ENCODE results near the gene CELA1.
A peak's percentile ranks its signal among the peaks of the same experiment; 100 is the strongest.

The CELA1 gene

GRCh38 chr12:51346581-51346980 lies at the start of gene CELA1:
CELA1 (minus strand) TSS chr12:51346679; CDS start chr12:51346638, 41 bp downstream.
- no peak for DNase-seq

GRCh38 chr12:51395283-51396230 lies 49.1 kb upstream of the CELA1 start:
- peak; percentile 55 for DNase-seq

GRCh38 chr12:51393676-51394545 lies 47.4 kb upstream of the CELA1 start:
- peak; percentile 75 for DNase-seq

GRCh38 chr12:51392556-51393237 lies 46.2 kb upstream of the CELA1 start:
- peak; percentile 46 for DNase-seq

- peak; percentile 83 for DNase-seq
These were observed 45.0 kb upstream of the CELA1 start, which contains the start of gene GALNT6 for GRCh38 chr12:51391283-51392123. GALNT6 (minus strand) TSS chr12:51391406; CDS start chr12:51379781, 11,625 bp downstream.

GRCh38 chr12:51390891-51391282 lies 44.4 kb upstream of the CELA1 start:
- peak; percentile 48 for DNase-seq

- DNase-seq, result no peak
These were observed 44.0 kb upstream of the CELA1 start for GRCh38 chr12:51390457-51390856.

- peak; percentile 37 for DNase-seq
These were observed 43.0 kb upstream of the CELA1 start for GRCh38 chr12:51389302-51389999.

GRCh38 chr12:51388846-51389245 lies 42.4 kb upstream of the CELA1 start:
- DNase-seq, result no peak

GRCh38 chr12:51388069-51388799 lies 41.8 kb upstream of the CELA1 start:
- no peak for DNase-seq

- DNase-seq, result no peak
These were observed 39.9 kb upstream of the CELA1 start for GRCh38 chr12:51386351-51386750.

- no peak for DNase-seq
These were observed 36.9 kb upstream of the CELA1 start for GRCh38 chr12:51383269-51383905.

- DNase-seq, result no peak
These were observed 35.7 kb upstream of the CELA1 start for GRCh38 chr12:51382173-51382572.

- no peak for DNase-seq
These were observed 35.0 kb upstream of the CELA1 start for GRCh38 chr12:51381226-51382079.

- no peak for DNase-seq
These were observed 33.1 kb upstream of the CELA1 start for GRCh38 chr12:51379571-51379970.

GRCh38 chr12:51378749-51379148 lies 32.3 kb upstream of the CELA1 start:
- DNase-seq, result no peak

GRCh38 chr12:51377099-51377984 lies 30.9 kb upstream of the CELA1 start:
- no peak for DNase-seq

- no peak for DNase-seq
These were observed 28.4 kb upstream of the CELA1 start for GRCh38 chr12:51374856-51375255.

Measured in stimulated activated CD4-positive, alpha-beta T cell treated with anti-CD3 and anti-CD28 coated beads, Interleukin-15, amount 100 ng/mL, for 24 hours (primary cell).